ENCODE measurements around the gene COMMD7.

The COMMD7 gene

GRCh38 chr20:32743237-32744112 is at the start of gene COMMD7:
COMMD7 (minus strand) TSS chr20:32743467; CDS start chr20:32743391, 76 bp downstream.
- peak; percentile 50 to 59 for DNase-seq

- no peak for DNase-seq
Measured at GRCh38 chr20:32792731-32793458, 49.6 kb upstream of the COMMD7 start.

GRCh38 chr20:32792316-32792715 is 49.0 kb upstream of the COMMD7 start:
- DNase-seq = no peak

- DNase-seq = no peak
Measured at GRCh38 chr20:32790751-32791057, 47.4 kb upstream of the COMMD7 start.

GRCh38 chr20:32789896-32790750 is 46.9 kb upstream of the COMMD7 start:
- DNase-seq = peak; percentile 59 to 66

- DNase-seq = no peak
Measured at GRCh38 chr20:32787168-32787567, 43.9 kb upstream of the COMMD7 start.

GRCh38 chr20:32786059-32786760 is 42.9 kb upstream of the COMMD7 start:
- no peak for DNase-seq

- DNase-seq = no peak
Measured at GRCh38 chr20:32784369-32785080, 41.3 kb upstream of the COMMD7 start.

- DNase-seq = peak; percentile 74 to 81
Measured at GRCh38 chr20:32780749-32781655, 37.7 kb upstream of the COMMD7 start.

- no peak for DNase-seq
Measured at GRCh38 chr20:32780278-32780677, 37.0 kb upstream of the COMMD7 start.

GRCh38 chr20:32779500-32780211 is 36.4 kb upstream of the COMMD7 start:
- DNase-seq = peak in 1 of 2 experiments; percentile 16

- no peak for DNase-seq
Measured at GRCh38 chr20:32777177-32777956, 34.1 kb upstream of the COMMD7 start.

GRCh38 chr20:32775336-32775991 is 32.2 kb upstream of the COMMD7 start:
- no peak for DNase-seq

- no peak for DNase-seq
Measured at GRCh38 chr20:32773855-32774254, 30.6 kb upstream of the COMMD7 start.

GRCh38 chr20:32773223-32773622 is 30.0 kb upstream of the COMMD7 start:
- no peak for DNase-seq

GRCh38 chr20:32772046-32772445 is 28.8 kb upstream of the COMMD7 start:
- no peak for DNase-seq

- no peak for DNase-seq
Measured at GRCh38 chr20:32767418-32768198, 24.3 kb upstream of the COMMD7 start.
